Stimulated activated CD4-positive, alpha-beta T cell treated with anti-CD3 and anti-CD28 coated beads, TNF-alpha, amount 100 ng/mL, for 48 hours (primary cell): Measurements from ENCODE around the gene NEURL1B.

Experiments
- DNase-seq, 3 donors: peaks; one replicate each; pipeline ENCODE4 v3.0.0-alpha.2; 2020; ENCODE audit warnings: low read depth in 3 of 3

NEURL1B gene

DNA sequence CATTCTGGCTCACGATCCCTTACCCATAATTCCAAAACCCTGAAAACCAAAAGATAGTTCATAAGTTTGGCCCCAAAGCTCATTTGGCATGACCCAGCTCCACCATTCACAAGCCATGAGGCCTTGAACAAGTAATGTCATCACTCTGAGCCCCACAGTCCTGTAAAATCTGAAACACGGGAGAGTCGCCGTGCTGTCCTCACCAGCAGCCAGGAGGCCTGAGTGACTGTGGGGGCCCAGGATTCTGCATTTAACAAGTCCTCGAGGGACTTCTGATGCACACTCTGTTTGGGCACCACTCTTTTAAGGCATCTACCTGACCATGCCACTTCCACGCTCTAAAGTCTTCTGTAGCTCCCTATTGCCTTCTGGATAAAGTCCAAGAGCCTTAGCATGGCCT, 89.2 kb downstream of the NEURL1B start:
- DNase-seq = no peak

DNA sequence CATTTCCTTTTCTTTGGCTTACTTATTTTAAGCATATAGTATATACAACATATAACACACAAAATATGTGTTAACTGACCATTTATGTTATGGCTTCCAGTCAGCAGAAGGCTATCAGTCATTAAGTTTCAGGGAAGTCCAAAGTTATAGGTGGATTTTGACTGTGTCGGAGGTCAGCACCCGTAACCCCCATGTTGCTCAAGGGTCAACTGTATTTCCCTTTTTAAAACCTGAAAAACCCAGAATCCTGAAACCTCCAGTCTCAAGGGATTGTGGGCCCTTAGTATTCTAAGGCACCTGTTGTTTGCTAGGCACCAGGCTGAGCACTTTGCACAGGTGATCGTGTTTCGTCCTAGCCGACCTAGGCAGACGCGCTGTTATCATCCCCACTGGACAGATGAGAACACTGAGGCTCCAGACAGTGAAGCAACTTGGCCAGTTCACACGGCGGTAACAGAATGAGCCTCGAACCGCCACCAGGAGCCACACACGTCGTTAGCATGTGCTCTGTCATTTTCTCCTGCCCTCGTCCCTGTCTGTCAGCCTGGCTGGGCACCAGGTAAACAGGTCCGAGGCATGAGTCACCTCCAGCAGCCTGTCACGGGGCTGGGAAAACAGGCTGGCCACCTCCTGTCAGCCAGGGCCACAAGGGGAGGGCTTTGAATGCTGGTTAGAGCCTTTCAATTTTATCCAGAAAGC, 90.1 kb downstream of the NEURL1B start:
- no peak for DNase-seq

DNA sequence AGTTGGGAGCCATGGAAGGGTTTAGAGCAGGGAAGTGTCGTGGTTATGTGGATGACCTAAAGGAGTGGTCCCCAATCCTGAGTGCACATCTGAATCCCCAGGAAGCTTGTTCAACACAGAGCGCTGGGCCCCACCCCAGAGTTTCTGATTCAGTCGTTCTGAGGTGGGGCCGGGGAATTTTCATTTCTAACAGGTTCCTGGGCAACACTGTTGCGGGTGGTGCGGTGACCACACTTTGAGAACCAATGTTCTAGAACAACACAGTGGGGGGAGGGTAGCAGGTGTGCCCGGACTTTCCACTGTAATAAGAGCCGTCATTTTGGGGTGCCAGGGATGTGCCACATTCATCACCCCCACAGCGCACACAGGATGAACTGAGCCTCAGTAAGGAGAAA, 90.6 kb downstream of the NEURL1B start:
- DNase-seq = no peak

DNA sequence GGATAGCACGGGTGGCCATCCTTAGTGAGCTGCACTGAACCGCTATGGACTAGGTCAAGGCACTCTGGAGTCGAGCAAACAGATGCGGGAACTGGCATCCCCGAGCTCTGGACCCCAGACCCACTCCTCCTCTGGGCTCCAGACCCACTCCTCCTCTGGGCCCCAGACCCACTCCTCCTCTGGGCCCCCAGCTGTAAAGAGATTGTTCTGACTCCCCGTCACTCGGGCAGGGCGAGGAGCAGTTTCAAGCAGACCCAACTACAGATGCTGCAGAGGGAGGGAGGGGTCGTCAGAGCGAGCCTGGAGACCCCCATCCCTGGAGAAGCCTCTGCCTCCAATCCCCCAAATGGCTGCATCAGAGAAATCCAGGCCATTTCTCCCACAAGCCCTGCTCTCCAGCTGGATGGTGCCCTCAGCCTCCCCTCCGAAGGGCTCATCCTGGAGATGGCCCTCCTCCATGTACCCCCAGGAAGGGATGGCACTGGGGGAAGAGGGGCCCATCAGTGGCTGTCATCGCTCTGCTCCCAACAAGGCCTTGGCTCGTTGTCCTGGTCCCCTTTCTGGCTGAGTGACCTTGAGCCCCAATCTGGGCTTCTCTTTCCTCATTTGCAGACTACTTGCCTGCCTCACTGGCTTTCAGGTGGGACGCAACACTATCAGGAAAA, 91.3 kb downstream of the NEURL1B start:
- DNase-seq = no peak

DNA sequence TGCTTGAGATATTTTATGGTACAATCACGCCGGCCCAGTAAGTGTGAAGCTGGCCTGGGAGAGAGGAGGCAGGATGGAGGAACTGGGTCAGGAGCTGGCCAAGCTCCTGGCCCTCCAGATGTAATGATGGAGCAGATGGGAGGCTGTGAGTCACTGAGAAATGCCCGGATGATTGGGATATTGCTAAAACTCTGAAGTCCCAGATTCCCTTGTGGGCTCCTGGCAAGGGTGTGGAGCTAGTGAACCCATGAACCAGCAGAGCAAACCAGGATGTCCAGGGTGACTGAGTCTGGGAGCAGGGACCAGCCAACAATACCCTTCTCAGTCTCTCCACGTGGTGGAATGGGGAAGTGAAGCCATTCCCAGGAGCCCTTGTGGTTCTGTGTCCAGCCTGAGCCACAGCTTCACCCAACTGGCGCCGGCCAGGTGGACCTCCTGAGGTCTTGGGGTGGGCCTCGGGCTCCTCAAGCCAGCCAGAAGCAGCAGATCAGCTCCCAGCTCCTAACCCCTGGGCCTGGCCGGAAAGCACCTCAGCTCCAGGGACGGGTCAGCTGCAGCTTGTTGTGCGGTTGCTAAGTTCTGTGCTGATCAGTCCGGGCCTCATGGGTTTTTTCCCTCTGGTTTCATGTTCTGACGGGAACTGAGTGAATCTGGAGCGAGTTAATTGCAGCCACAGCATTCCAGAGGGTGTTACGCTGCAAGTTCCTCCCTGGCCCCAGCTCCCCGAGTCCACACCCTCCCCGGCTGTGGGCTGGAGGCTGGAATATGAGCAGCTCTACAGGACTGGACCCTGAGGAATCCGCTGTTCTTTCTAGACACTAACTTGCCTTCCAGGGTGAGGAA, 92.3 kb downstream of the NEURL1B start:
- DNase-seq = no peak

DNA sequence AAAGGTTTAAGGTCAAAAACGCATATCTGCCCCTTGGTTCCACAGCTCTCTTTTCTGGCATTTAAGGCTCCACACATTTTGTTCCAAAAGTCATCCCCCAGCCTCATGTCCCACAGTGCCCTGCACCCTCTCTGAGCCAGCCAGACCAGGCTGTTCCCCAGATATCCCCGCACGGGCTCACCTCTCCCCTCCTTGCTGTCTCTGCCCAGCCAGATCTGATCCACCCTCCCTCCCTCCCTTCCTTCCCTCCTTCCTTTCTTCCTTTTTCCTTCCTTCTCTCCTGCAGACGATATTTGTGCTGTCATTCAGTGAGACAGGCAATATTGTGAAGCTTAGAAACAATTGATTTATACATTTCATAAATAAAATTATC, 92.9 kb downstream of the NEURL1B start:
- no peak for DNase-seq

- DNase-seq = no peak
Observed at GRCh38 chr5:172735141-172735831, 94.2 kb downstream of the NEURL1B start.

DNA sequence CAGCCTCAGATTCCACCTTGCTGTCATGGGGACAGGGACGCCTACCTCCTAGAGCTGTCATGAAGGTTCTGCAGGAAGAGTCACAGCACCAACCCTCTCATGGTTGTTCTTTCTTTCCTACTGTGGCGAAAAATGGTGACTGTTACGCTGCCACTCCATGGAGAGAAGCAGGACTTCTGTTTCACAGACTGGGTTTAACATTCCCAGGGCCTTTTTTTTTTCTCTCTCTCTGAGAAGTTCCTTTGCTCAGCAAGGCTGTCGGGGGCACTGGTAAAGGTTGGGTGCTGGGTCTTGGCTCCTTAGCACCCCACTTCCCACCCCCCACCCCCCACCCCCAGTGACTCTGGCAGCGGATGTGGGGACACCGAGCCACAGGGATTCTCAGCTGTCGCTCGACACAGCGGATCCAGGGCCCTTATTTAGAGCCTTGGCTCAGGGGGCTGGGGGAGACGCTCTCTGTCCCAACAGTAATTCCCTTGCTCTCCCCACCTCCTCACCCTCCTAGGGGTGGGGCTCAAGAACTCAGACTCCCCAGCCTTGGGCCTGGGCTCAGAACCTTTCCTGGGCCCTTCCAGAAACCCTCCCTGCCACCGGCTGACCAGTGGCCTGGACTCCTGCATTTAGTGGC, 95.6 kb downstream of the NEURL1B start:
- DNase-seq = no peak

- DNase-seq = no peak
Observed at GRCh38 chr5:172739375-172739774, 98.3 kb downstream of the NEURL1B start.

GRCh38 chr5:172740428-172741205, 99.6 kb downstream of the NEURL1B start:
- no peak for DNase-seq
